K562 (cell line): ENCODE measurements around the gene CLHC1. TPM values are rescaled to one million over a fixed set of nuclear protein-coding genes. Genes with fewer than 3 reads are reported as not detected.

Source experiments
- ATAC-seq: fragments of 200-7000 bp; cut with Tn5 transposase; 3 replicates; pipeline ENCODE4 v1.9.1; 2020; ENCODE audit warnings: moderate library complexity
- BruUV-seq: library from RNA; stranded (reverse); fragments of 400-500 nt; replicated peaks from 2 replicates; lab custom pipeline; 2021; lab: Mats Ljungman, UMichigan
- CTCF ChIA-PET: fragments of 300-600 bp; formaldehyde crosslinking; extraction: SDS; loops from one replicate; lab custom pipeline; 2021; ENCODE audit warnings: low intra/inter-chr PET ratio; lab: Yijun Ruan, JAX
- POLR2A ChIA-PET: fragments of 300-600, 350-650 bp; sonication (Branson Sonifier 250); formaldehyde crosslinking; extraction: SDS; loops from one replicate; lab custom pipeline; 2021; ENCODE audit warnings: antibody characterized with exemption, inconsistent platforms; lab: Yijun Ruan, JAX
- DNase-seq, 4 experiments: peaks; one replicate each; pipeline versions ENCODE4 v3.0.0 to v3.0.0-alpha.2; 2011 to 2018; ENCODE audit warnings: low spot score in 3 of 4, mixed read lengths in 3 of 4; ENCODE audit errors: extremely low read depth in 1 of 4
- FAIRE-seq: peaks from 2 replicates; lab custom pipeline; 2011; peaks lifted over from hg19 to GRCh38; lab: Jason Lieb, UNC
- H2AFZ ChIP-seq: 2 replicates; pipeline ENCODE4 v1.6.0; 2011; ENCODE audit warnings: low read depth, low read length, control low read depth, inconsistent platforms
- H3K27ac ChIP-seq: fragments of 200-600 bp; 3 replicates; pipeline ENCODE4 v1.8.0; 2011; ENCODE audit warnings: low read depth, mild to moderate bottlenecking, control low read depth, inconsistent platforms, low read length, moderate library complexity, mixed read lengths; ENCODE audit errors: extremely low read depth
- H3K27me3 ChIP-seq, 2 experiments: fragments of 300-600 bp in 1 of 2; 2 replicates in 1 of 2; 3 replicates in 1 of 2; pipeline versions ENCODE4 v1.6.0 to v1.8.0; 2011; ENCODE audit warnings: inconsistent platforms in 2 of 2, low read length in 2 of 2, mild to moderate bottlenecking in 1 of 2, mixed read lengths in 1 of 2, moderate library complexity in 1 of 2; ENCODE audit not compliant: control insufficient read depth in 2 of 2, insufficient read depth in 2 of 2
- H3K36me3 ChIP-seq: fragments of 300-600 bp; 3 replicates; pipeline ENCODE4 v1.8.0; 2011; ENCODE audit warnings: mild to moderate bottlenecking, low read length, inconsistent platforms; ENCODE audit not compliant: control insufficient read depth, insufficient read depth
- H3K4me1 ChIP-seq, 2 experiments: fragments of 200-600 bp in 1 of 2; replicated peaks in 1 of 2; 2 replicates in 1 of 2; 3 replicates in 1 of 2; pipeline versions ENCODE4 v1.5.1 to v1.8.0; 2011; ENCODE audit warnings: inconsistent platforms in 2 of 2, low read length in 2 of 2, mild to moderate bottlenecking in 1 of 2, mixed read lengths in 1 of 2, moderate library complexity in 1 of 2; ENCODE audit not compliant: control insufficient read depth in 2 of 2, insufficient read depth in 2 of 2
- H3K4me2 ChIP-seq: 2 replicates; pipeline ENCODE4 v1.6.1; 2011; ENCODE audit warnings: low read length, control low read depth, inconsistent platforms, mixed read lengths; ENCODE audit not compliant: insufficient read depth
- H3K4me3 ChIP-seq: fragments of 200-600 bp; sonication (generic), shearing (Covaris generic); 2 replicates; pipeline ENCODE4 v1.5.1; 2016; ENCODE audit warnings: control low read depth, inconsistent platforms
- H3K79me2 ChIP-seq: fragments of 200-600 bp; 3 replicates; pipeline ENCODE4 v1.8.0; 2011; ENCODE audit warnings: low read length, inconsistent platforms; ENCODE audit not compliant: control insufficient read depth, insufficient read depth
- H3K9ac ChIP-seq, 2 experiments: 2 replicates each; pipeline versions ENCODE4 v1.6.0 to v1.6.1; 2011; ENCODE audit warnings: low read depth in 2 of 2, low read length in 2 of 2, control low read depth in 1 of 2, inconsistent platforms in 1 of 2, mild to moderate bottlenecking in 1 of 2, mixed read lengths in 1 of 2; ENCODE audit not compliant: insufficient read depth in 1 of 2
- H3K9me1 ChIP-seq: one replicate; pipeline ENCODE4 v1.6.0; 2011; ENCODE audit warnings: inconsistent platforms, mild to moderate bottlenecking, low read length, moderate library complexity; ENCODE audit not compliant: control insufficient read depth, insufficient read depth
- H3K9me3 ChIP-seq: replicated peaks from 2 replicates; pipeline ENCODE4 v1.5.1; 2011; ENCODE audit warnings: low read depth, low read length, inconsistent platforms; ENCODE audit not compliant: control insufficient read depth, insufficient read depth
- H4K20me1 ChIP-seq: replicated peaks from 2 replicates; pipeline ENCODE4 v1.6.1; 2011; ENCODE audit warnings: low read length, inconsistent platforms, mixed read lengths; ENCODE audit not compliant: control insufficient read depth, insufficient read depth
- BMI1 ChIP-seq: fragments of 150-350 bp; IDR thresholded peaks from 2 replicates; pipeline ENCODE4 v1.6.1; 2014; ENCODE audit warnings: low read length
- COPS2 ChIP-seq: fragments of 450-650 bp; conservative IDR thresholded peaks from 2 replicates; pipeline ENCODE4 v1.6.1; 2016; ENCODE audit warnings: mild to moderate bottlenecking, moderate library complexity
- CXXC5 ChIP-seq: fragments of 250-450 bp; sonication (Bioruptor Pico); IDR thresholded peaks from 2 replicates; pipeline ENCODE4 v1.8.0; 2022; ENCODE audit warnings: inconsistent platforms, mild to moderate bottlenecking, moderate library complexity
- HMG20B ChIP-seq: fragments of 250-450 bp; sonication (Bioruptor Pico); IDR thresholded peaks from 2 replicates; pipeline ENCODE4 v1.5.0; 2021; ENCODE audit warnings: mild to moderate bottlenecking
- ZNF274 ChIP-seq: IDR thresholded peaks from 2 replicates; pipeline ENCODE4 v1.6.1; 2011; ENCODE audit warnings: low read depth, mild to moderate bottlenecking, low read length, moderate library complexity, borderline replicate concordance
- ZNF282 ChIP-seq: sonication (generic); formaldehyde crosslinking; IDR thresholded peaks from 2 replicates; pipeline ENCODE4 v1.8.1; 2023; ENCODE audit warnings: missing genetic modification reagents
- WGBS: fragments of 100-300 bp; shearing (Covaris generic); methylation state at CpG from one replicate; pipeline ENCODE4 v1.1.6; 2016; ENCODE audit warnings: low coverage, mixed read lengths; ENCODE audit not compliant: insufficient coverage; ENCODE audit errors: missing lambda C conversion rate; 5-methylcytosine and 5-hydroxymethylcytosine counted together
- in situ Hi-C: fragments of 300-500 bp; cut with MboI; formaldehyde crosslinking; loops from 4 replicates; pipeline ENCODE4 v1.15.0; 2018; ENCODE audit warnings: inconsistent platforms, mixed read lengths
- intact Hi-C: fragments of 100-400 bp; cut with micrococcal nuclease; formaldehyde crosslinking; loops from 2 replicates; pipeline ENCODE4 v1.14.2; 2022
- polyA plus RNA-seq, 8 experiments: library from polyadenylated mRNA; depleted of rRNA in 4 of 8; stranded (reverse) in 5 of 8; unstranded in 3 of 8; fragments of >200 nt; fragmentation: Nextera tagmentation in 2 of 8; fragmentation: Illumina TruSeq in 1 of 8; extraction: Ambion mirVana in 2 of 8; extraction: Trizol in 1 of 8; gene quantifications; 2 replicates each; pipeline versions ENCODE4 v1.2.1 to v1.2.3, GENCODE V29; 2011 to 2014; ENCODE audit warnings: inconsistent platforms in 1 of 8, missing spikeins in 1 of 8
- total RNA-seq, 7 experiments: library from RNA; depleted of rRNA in 6 of 7; stranded (reverse); fragments of >200 nt in 6 of 7; fragmentation: Illumina TruSeq in 2 of 7; extraction: Trizol in 2 of 7; gene quantifications; 2 replicates each; pipeline versions ENCODE4 v1.2.1 to v1.2.3, GENCODE V29; 2011 to 2021; ENCODE audit warnings: low replicate concordance in 1 of 7
- TF ChIP-seq, protein P1 (sequence below): fragments of 450-650 bp; IDR thresholded peaks from 2 replicates; pipeline ENCODE4 v1.6.1; 2018; ENCODE audit not compliant: partially characterized antibody

The CLHC1 gene
- total and polyA plus RNA-seq, 9 of the 15 experiments (the other 6 are each of a cell fraction or from before 2014, with no cell fraction given), result 3.7 to 14.3 (median 8.6) TPM

DNA sequence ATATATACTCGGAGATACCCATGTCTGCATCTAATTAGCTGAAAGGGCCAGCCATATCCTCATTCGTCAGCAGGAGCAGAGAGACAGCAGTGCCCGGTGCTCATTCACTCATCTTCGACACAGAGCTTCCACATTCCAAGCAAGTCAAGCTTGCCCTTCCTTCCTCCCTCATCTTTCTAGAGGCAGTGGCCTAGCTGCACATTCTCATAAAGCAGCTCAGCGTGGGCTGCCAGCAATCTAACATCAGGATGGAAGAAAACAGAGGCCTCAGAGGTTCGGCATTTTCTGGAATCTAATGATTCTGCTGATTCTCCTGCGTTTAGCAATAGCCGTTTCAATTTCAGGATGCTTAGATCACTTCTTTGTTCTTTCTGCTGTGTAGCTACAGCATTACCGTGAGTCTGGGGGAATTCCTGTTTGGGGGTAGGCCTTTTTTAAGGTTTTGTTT is 68.8 kb downstream of the CLHC1 start:
- intact Hi-C loops, result no loop called here
- Histone ChIP-seq H3K27me3 (no peaks in the 10 kb centered on the region), H3K27ac (no peak overlapping the region), H4K20me1 (no peaks in the 10 kb centered on the region), H3K4me3 (no peak overlapping the region), H3K9me3 (no peaks in the 10 kb centered on the region), H3K4me2 (no peak overlapping the region), H3K36me3 (no peaks in the 10 kb centered on the region), H3K79me2 (no peaks in the 10 kb centered on the region), H3K4me1 (peaks cover 10 to 37% of the 10 kb centered on the region in 2 experiments; a peak in 3 of 5 replicates), H2AFZ (peak overlapping the region; percentile 47; the same call in 1 of the 2 replicates), H3K9ac (peak overlapping the region in 1 of 2 experiments; percentile 12; a peak in 1 of 4 replicates), H3K9me1 (no peaks in the 10 kb centered on the region)
- ATAC-seq (no peak), DNase-seq (no peak), FAIRE-seq (no peak)
- no TSS peak for BruUV-seq
- 71% methylated on average over 9 of the region's 9 CpGs for WGBS
- in situ Hi-C loops, result loop anchor here (10.0 kb wide), 1 partner anchor 258 kb away; no protein-coding TSS in a partner anchor
- CTCF ChIA-PET, result no interaction called here
- POLR2A ChIA-PET, result interaction anchor here (0.9 to 3.5 kb wide), 6 partner anchors 10 to 119 kb away, joined by 3 to 19 read pairs (median 3); partner anchors contain the start of gene RTN4
- TF ChIP-seq HMG20B (no peak), COPS2 (no peak), BMI1 (no peak), ZNF274 (no peak)

DNA sequence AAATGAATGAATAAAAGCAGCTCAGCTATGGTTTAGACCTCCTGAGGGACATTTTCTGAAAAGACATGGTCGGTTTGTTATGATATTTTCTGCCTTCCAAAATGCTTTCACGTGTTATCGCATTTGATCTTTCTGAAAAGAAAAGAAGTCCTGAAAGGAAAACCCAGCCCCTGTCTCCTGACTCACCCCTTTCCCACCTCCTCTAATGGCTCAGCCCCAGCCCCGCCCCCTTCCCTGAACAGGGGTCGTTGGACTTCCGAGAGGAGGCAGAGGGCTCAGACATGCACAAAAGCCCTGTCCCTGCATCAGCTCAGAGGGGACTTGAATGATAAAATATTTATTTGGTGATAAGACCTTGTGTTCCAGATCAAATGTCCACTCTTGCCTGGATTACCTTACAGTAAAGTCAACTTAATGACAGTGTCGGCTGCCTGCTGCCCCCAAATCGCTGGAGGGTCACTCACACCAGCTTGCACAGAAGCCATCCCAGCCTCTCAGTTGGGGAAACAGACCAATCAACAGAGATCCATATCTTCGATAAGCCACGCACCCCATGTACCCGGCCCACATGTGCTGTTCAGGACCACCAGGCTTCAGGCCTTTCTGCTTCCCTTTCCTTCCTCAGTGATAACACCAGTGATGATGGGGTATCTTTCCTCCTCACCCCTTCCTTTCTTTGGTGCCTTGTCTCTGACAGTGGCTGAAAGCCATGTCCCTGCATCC is 69.6 kb downstream of the CLHC1 start:
- ATAC-seq, result no peak
- Histone ChIP-seq H3K4me3 (no peak overlapping the region), H3K9me1 (no peaks in the 10 kb centered on the region), H3K9ac (no peak overlapping the region), H3K27ac (no peak overlapping the region), H3K4me2 (no peak overlapping the region), H3K4me1 (peaks cover 13 to 37% of the 10 kb centered on the region in 2 experiments), H4K20me1 (no peaks in the 10 kb centered on the region), H2AFZ (no peak overlapping the region), H3K27me3 (no peaks in the 10 kb centered on the region), H3K36me3 (no peaks in the 10 kb centered on the region), H3K9me3 (no peaks in the 10 kb centered on the region), H3K79me2 (no peaks in the 10 kb centered on the region)
- ChIA-PET POLR2A (interaction anchor here (1.0 to 3.5 kb wide), 5 partner anchors 9 to 119 kb away, joined by 3 to 19 read pairs (median 3); partner anchors contain the start of gene RTN4), CTCF (no interaction called here)
- DNase-seq, result no peak
- BruUV-seq, result no TSS peak
- 39% methylated on average over 11 of the region's 11 CpGs for WGBS
- intact Hi-C loops (no loop called here), in situ Hi-C loops (loop anchor here (10.0 kb wide), 1 partner anchor 258 kb away; no protein-coding TSS in a partner anchor)
- no peak for FAIRE-seq
- TF ChIP-seq CXXC5 (CRISPR knock-in tag) (0 out of 2 replicates have a peak, but pooled peaks have one; percentile 10), ZNF282 (CRISPR knock-in tag) (no peak)
- TF ChIP-seq, protein P1, sequence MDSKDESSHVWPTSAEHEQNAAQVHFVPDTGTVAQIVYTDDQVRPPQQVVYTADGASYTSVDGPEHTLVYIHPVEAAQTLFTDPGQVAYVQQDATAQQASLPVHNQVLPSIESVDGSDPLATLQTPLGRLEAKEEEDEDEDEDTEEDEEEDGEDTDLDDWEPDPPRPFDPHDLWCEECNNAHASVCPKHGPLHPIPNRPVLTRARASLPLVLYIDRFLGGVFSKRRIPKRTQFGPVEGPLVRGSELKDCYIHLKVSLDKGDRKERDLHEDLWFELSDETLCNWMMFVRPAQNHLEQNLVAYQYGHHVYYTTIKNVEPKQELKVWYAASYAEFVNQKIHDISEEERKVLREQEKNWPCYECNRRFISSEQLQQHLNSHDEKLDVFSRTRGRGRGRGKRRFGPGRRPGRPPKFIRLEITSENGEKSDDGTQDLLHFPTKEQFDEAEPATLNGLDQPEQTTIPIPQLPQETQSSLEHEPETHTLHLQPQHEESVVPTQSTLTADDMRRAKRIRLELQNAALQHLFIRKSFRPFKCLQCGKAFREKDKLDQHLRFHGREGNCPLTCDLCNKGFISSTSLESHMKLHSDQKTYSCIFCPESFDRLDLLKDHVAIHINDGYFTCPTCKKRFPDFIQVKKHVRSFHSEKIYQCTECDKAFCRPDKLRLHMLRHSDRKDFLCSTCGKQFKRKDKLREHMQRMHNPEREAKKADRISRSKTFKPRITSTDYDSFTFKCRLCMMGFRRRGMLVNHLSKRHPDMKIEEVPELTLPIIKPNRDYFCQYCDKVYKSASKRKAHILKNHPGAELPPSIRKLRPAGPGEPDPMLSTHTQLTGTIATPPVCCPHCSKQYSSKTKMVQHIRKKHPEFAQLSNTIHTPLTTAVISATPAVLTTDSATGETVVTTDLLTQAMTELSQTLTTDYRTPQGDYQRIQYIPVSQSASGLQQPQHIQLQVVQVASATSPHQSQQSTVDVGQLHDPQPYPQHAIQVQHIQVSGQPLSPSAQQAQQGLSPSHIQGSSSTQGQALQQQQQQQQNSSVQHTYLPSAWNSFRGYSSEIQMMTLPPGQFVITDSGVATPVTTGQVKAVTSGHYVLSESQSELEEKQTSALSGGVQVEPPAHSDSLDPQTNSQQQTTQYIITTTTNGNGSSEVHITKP, result peak; percentile 67
